Measurements from ENCODE around the gene DENND6B. TPM values are rescaled to one million over a fixed set of nuclear protein-coding genes. Genes with fewer than 3 reads are reported as not detected.

The DENND6B gene
- total and polyA plus RNA-seq, 2 of the 13 experiments (the other 11 are each of a cell fraction or from before 2014, with no cell fraction given) = 0.95 to 3.8 TPM

DNA sequence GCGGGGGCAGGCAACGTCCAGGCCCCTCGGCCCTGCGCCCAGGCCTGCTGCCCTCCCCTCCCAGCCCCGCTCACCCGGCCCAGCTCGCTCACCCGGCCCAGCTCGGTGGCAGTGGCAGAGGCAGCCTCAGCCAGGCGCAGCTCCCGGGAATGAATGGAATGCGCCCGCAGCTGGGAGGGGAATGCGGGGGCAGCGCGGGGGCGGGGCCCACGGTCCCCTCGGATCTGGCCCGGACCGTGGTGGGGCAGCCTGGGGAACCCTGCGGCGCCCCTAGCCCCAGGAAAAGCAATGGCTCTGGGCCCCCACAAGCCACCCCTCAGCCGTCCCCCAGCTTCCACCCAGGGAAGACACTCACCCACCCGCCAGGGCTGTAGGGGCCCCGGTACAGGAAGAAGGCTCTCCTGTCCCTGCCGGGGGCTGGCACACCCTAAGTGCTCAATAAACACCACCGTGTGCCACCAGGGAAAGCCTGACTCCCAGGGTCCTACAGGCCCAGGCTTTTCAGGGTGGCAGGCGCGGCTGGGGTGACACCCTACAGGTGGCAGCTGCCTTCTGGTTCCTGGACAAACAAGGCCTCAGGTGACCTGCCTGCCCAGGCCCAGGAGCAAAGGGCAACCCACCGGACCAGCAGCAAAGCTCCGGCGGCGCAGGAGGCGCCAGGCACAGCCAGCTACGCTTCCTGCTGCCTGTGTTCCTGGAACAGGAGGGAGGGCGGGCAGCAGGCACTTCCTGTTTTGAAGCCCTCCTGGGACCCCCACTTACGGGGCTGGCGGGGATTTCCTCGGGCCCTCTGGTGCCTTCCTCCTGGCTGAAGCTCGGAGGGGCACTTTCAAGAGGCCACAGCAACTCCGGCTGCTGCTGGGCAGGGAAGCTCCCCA lies 33.1 kb downstream of the DENND6B start (continued):
- TF ChIP-seq, protein P1, sequence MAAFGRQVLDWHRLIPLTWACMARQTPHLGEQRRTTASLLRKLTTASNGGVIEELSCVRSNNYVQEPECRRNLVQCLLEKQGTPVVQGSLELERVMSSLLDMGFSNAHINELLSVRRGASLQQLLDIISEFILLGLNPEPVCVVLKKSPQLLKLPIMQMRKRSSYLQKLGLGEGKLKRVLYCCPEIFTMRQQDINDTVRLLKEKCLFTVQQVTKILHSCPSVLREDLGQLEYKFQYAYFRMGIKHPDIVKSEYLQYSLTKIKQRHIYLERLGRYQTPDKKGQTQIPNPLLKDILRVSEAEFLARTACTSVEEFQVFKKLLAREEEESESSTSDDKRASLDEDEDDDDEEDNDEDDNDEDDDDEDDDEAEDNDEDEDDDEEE (CRISPR knock-in tag; IDR thresholded peaks at IDR 0.05) = peak; percentile 85; the same call in 1 of the 2 replicates
- TF ChIP-seq KAT7 (CRISPR knock-in tag; IDR thresholded peaks at IDR 0.05; ENCODE audit: borderline replicate concordance) = peak; percentile 84
- peak; percentile 89 for TF ChIP-seq ZFP91 (CRISPR knock-in tag; IDR thresholded peaks at IDR 0.05; ENCODE audit: borderline replicate concordance)
- TF ChIP-seq ZNF12 (CRISPR knock-in tag; IDR thresholded peaks at IDR 0.05) = peak; percentile 57; the same call in 1 of the 2 replicates
- peak; percentile 66 for TF ChIP-seq NR2F6 (IDR thresholded peaks at IDR 0.05)
- TF ChIP-seq NR2F6 (CRISPR knock-in tag; IDR thresholded peaks at IDR 0.05) = peak; percentile 92
- TF ChIP-seq, protein P2, sequence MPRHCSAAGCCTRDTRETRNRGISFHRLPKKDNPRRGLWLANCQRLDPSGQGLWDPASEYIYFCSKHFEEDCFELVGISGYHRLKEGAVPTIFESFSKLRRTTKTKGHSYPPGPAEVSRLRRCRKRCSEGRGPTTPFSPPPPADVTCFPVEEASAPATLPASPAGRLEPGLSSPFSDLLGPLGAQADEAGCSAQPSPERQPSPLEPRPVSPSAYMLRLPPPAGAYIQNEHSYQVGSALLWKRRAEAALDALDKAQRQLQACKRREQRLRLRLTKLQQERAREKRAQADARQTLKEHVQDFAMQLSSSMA (CRISPR knock-in tag; IDR thresholded peaks at IDR 0.05) = no peak
- peak; percentile 70; the same call in 1 of the 2 replicates for TF ChIP-seq ATF7-NPFF (CRISPR knock-in tag; IDR thresholded peaks at IDR 0.05; ENCODE audit: low read depth)
- TF ChIP-seq ZBTB37 (CRISPR knock-in tag; IDR thresholded peaks at IDR 0.05) = peak; percentile 87
- no peak for TF ChIP-seq TFDP2 (CRISPR knock-in tag; IDR thresholded peaks at IDR 0.05)
- TF ChIP-seq ZNF275 (CRISPR knock-in tag; IDR thresholded peaks at IDR 0.05; ENCODE audit: borderline replicate concordance) = no peak
- TF ChIP-seq MXD1 (CRISPR knock-in tag; IDR thresholded peaks at IDR 0.05) = 0 out of 2 replicates have a peak, but pooled peaks have one; percentile 9
- TF ChIP-seq, protein P3, sequence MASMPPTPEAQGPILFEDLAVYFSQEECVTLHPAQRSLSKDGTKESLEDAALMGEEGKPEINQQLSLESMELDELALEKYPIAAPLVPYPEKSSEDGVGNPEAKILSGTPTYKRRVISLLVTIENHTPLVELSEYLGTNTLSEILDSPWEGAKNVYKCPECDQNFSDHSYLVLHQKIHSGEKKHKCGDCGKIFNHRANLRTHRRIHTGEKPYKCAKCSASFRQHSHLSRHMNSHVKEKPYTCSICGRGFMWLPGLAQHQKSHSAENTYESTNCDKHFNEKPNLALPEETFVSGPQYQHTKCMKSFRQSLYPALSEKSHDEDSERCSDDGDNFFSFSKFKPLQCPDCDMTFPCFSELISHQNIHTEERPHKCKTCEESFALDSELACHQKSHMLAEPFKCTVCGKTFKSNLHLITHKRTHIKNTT (CRISPR knock-in tag; IDR thresholded peaks at IDR 0.05) = no peak
- peak; percentile 62; the same call in 1 of the 2 replicates for TF ChIP-seq ZXDC (CRISPR knock-in tag; IDR thresholded peaks at IDR 0.05)

Measured in HepG2 (cell line).